HG03520 (cell line): Measurements from ENCODE around the gene ZPR1.

Experiments
- ATAC-seq: cut with Tn5 transposase; IDR thresholded peaks from one replicate; pipeline ENCODE4 v1.9.1; 2021; ENCODE audit warnings: mild to moderate bottlenecking, moderate library complexity; ENCODE audit not compliant: unreplicated experiment

ZPR1 gene

GRCh38 chr11:116792869-116793771, 5.3 kb upstream of the ZPR1 start:
- ATAC-seq, result no peak

GRCh38 chr11:116792144-116792868, 4.5 kb upstream of the ZPR1 start:
- no peak for ATAC-seq

GRCh38 chr11:116791813-116792143, 4.0 kb upstream of the ZPR1 start, which contains the start of gene APOA5:
Gene APOA5 (minus strand): TSS chr11:116791879. CDS start chr11:116791860, 19 bp downstream.
- no peak for ATAC-seq

GRCh38 chr11:116791002-116791812, 3.4 kb upstream of the ZPR1 start:
- ATAC-seq, result no peak

- ATAC-seq, result no peak
Observed at GRCh38 chr11:116790167-116791001, 2.6 kb upstream of the ZPR1 start.

GRCh38 chr11:116788975-116789374, 1.2 kb upstream of the ZPR1 start:
- ATAC-seq, result no peak

GRCh38 chr11:116788534-116788933, 711 bp upstream of the ZPR1 start:
- ATAC-seq, result no peak

GRCh38 chr11:116787436-116787785, 412 bp downstream of the ZPR1 start:
- no peak for ATAC-seq

GRCh38 chr11:116786966-116787365, 857 bp downstream of the ZPR1 start:
- ATAC-seq, result no peak

GRCh38 chr11:116786326-116786725, 1.5 kb downstream of the ZPR1 start:
- no peak for ATAC-seq

- no peak for ATAC-seq
Observed at GRCh38 chr11:116782728-116783127, 5.1 kb downstream of the ZPR1 start.

- no peak for ATAC-seq
Observed at GRCh38 chr11:116778556-116778955, 9.3 kb downstream of the ZPR1 start.

- ATAC-seq, result no peak
Observed at GRCh38 chr11:116777056-116777455, 10.8 kb downstream of the ZPR1 start.

GRCh38 chr11:116776522-116776984, 11.3 kb downstream of the ZPR1 start:
- no peak for ATAC-seq

GRCh38 chr11:116775975-116776374, 11.8 kb downstream of the ZPR1 start:
- ATAC-seq, result no peak

GRCh38 chr11:116774661-116775060, 13.2 kb downstream of the ZPR1 start:
- ATAC-seq, result no peak

GRCh38 chr11:116773203-116774097, 14.4 kb downstream of the ZPR1 start:
- ATAC-seq, result peak; percentile 5

GRCh38 chr11:116772443-116773202, 15.2 kb downstream of the ZPR1 start, which contains the start of gene BUD13:
Gene BUD13 (minus strand): TSS chr11:116772987. CDS start chr11:116772964, 23 bp downstream.
- ATAC-seq, result peak; percentile 79
